Smooth muscle cell (in vitro differentiated cells): ENCODE measurements around the gene THSD4. TPM values are rescaled to one million over a fixed set of nuclear protein-coding genes. Genes with fewer than 3 reads are reported as not detected.

Experiments
- DNase-seq: peaks from one replicate; lab custom pipeline; 2025; ENCODE audit not compliant: unreplicated experiment; lab: John Stamatoyannopoulos, UW
- H2AFZ ChIP-seq: fragments of 200-600 bp; sonication (generic); 2 replicates; pipeline ENCODE4 v1.6.0; 2016; ENCODE audit warnings: antibody characterized with exemption, low read depth, mild to moderate bottlenecking
- H3F3A ChIP-seq: fragments of 200-600 bp; sonication (generic); 2 replicates; pipeline ENCODE4 v1.6.0; 2017; ENCODE audit warnings: antibody characterized with exemption, low read depth
- H3K27ac ChIP-seq: fragments of 200-600 bp; sonication (generic); 2 replicates; pipeline ENCODE4 v1.5.1; 2016; ENCODE audit warnings: low read depth, mild to moderate bottlenecking
- H3K27me3 ChIP-seq: fragments of 200-600 bp; sonication (generic); 2 replicates; pipeline ENCODE4 v1.6.1; 2016; ENCODE audit warnings: low read depth, mild to moderate bottlenecking
- H3K36me3 ChIP-seq: fragments of 200-600 bp; sonication (generic); 2 replicates; pipeline ENCODE4 v1.5.1; 2016; ENCODE audit warnings: low read depth
- H3K4me1 ChIP-seq: fragments of 200-600 bp; sonication (generic); 2 replicates; pipeline ENCODE4 v1.5.1; 2016; ENCODE audit warnings: low read depth
- H3K4me2 ChIP-seq: fragments of 200-600 bp; sonication (generic); 2 replicates; pipeline ENCODE4 v1.6.0; 2016; ENCODE audit warnings: mild to moderate bottlenecking
- H3K4me3 ChIP-seq: fragments of 200-600 bp; sonication (generic); 2 replicates; pipeline ENCODE4 v1.5.1; 2016; ENCODE audit warnings: mild to moderate bottlenecking
- H3K79me2 ChIP-seq: fragments of 200-600 bp; sonication (generic); 2 replicates; pipeline ENCODE4 v1.6.0; 2016; ENCODE audit warnings: low read depth, mild to moderate bottlenecking
- H3K9ac ChIP-seq: fragments of 200-600 bp; sonication (generic); 2 replicates; pipeline ENCODE4 v1.6.0; 2016; ENCODE audit warnings: low read depth
- H3K9me3 ChIP-seq: fragments of 200-600 bp; sonication (generic); replicated peaks from 2 replicates; pipeline ENCODE4 v1.5.1; 2016; ENCODE audit warnings: low read depth
- H4K20me1 ChIP-seq: fragments of 200-600 bp; sonication (generic); 2 replicates; pipeline ENCODE4 v1.6.0; 2016; ENCODE audit warnings: low read depth
- WGBS: methylation state at CpG from one replicate; pipeline ENCODE4 v1.1.7; 2016; ENCODE audit warnings: low lambda C conversion rate; 5-methylcytosine and 5-hydroxymethylcytosine counted together
- polyA plus RNA-seq: library from polyadenylated mRNA; unstranded; fragments of >200 nt; fragmentation: Nextera tagmentation; extraction: Ambion mirVana; gene quantifications from 2 replicates; pipeline ENCODE4 v1.2.1, GENCODE V29; 2016
- total RNA-seq: library from RNA; depleted of rRNA; stranded (reverse); fragments of >200 nt; gene quantifications from 2 replicates; pipeline ENCODE4 v1.2.3, GENCODE V29; 2014
- TF ChIP-seq, protein P1 (sequence below): fragments of 200-600 bp; sonication (generic); IDR thresholded peaks from 2 replicates; pipeline ENCODE4 v1.5.1; 2017; ENCODE audit warnings: borderline replicate concordance, mild to moderate bottlenecking, antibody characterized with exemption; ENCODE audit not compliant: insufficient read depth, poor library complexity, severe bottlenecking

THSD4 gene
- total and polyA plus RNA-seq, 2 experiments from 2014 or later = 2.5 to 4.1 TPM

DNA sequence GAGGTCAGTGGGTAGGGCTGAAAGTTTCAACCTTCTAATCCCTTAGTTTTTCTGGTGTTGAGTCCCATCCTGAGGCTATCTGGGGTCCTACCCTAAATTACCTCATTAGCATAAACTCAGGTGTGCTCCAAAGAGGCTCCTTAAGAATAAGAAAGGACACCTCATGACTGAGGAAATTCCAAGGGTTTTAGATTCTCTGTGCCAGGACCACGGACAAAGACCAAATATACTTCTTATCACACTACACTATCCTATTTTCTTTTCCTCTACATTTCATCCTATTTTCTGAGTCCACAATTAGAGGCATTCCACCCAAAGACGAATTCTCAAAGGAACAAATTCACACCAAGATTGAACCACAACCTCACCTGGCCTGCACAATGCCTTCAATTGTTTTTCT, 9.8 kb upstream of the THSD4 start:
- no peaks in the 10 kb centered on the region for H3K4me1 ChIP-seq
- no peak overlapping the region for H3K4me3 ChIP-seq
- no peaks in the 10 kb centered on the region for H3K9me3 ChIP-seq
- H3F3A ChIP-seq = no peaks in the 10 kb centered on the region
- no peak overlapping the region for H3K9ac ChIP-seq
- H4K20me1 ChIP-seq = no peaks in the 10 kb centered on the region
- H3K79me2 ChIP-seq = no peaks in the 10 kb centered on the region
- DNase-seq = no peak
- no peak overlapping the region for H3K4me2 ChIP-seq
- H3K27me3 ChIP-seq = no peaks in the 10 kb centered on the region
- H2AFZ ChIP-seq = no peak overlapping the region
- no peak overlapping the region for H3K27ac ChIP-seq
- 81% methylated on average over 2 of the region's 2 CpGs for WGBS
- TF ChIP-seq, protein P1, sequence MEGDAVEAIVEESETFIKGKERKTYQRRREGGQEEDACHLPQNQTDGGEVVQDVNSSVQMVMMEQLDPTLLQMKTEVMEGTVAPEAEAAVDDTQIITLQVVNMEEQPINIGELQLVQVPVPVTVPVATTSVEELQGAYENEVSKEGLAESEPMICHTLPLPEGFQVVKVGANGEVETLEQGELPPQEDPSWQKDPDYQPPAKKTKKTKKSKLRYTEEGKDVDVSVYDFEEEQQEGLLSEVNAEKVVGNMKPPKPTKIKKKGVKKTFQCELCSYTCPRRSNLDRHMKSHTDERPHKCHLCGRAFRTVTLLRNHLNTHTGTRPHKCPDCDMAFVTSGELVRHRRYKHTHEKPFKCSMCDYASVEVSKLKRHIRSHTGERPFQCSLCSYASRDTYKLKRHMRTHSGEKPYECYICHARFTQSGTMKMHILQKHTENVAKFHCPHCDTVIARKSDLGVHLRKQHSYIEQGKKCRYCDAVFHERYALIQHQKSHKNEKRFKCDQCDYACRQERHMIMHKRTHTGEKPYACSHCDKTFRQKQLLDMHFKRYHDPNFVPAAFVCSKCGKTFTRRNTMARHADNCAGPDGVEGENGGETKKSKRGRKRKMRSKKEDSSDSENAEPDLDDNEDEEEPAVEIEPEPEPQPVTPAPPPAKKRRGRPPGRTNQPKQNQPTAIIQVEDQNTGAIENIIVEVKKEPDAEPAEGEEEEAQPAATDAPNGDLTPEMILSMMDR = no peak
- H3K36me3 ChIP-seq = no peaks in the 10 kb centered on the region

DNA sequence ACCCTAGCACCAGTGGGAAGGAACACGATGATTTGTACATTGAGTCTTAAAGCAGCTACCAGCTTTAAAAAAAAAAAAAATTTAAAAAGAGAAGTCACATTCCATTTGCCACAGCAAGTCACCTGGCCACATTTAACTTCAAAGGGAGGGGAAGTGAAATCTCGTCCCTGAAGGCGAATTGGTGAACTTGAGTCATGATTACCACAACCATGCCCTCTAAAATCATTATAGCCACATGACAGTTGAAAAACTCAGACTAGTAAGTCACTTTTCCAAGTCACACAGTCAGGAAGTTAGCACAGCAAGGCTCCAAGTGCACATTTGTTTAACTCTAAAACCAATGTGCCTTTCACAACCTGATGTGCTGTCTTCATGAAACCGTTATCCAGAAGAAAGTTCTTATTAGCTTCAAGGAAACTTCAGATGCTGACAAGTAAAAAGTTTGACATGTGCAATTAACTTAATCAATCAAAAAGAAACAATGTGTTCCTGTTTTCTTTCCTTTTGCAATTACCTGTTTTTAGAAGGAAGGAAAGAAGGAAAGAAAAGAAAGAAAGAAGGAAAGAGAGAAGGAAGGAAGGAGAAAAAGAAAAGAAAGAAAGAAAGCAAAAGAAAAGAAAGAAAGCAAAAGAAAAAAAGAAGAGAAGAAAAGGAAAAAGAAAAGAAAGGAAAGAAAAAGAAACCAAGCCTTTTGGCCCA, 8.3 kb upstream of the THSD4 start:
- H3K27ac ChIP-seq = no peak overlapping the region
- WGBS = 65% methylated on average over 4 of the region's 4 CpGs
- H3K36me3 ChIP-seq = no peaks in the 10 kb centered on the region
- H3K4me3 ChIP-seq = no peak overlapping the region
- H3K79me2 ChIP-seq = no peaks in the 10 kb centered on the region
- H3K27me3 ChIP-seq = no peaks in the 10 kb centered on the region
- no peak overlapping the region for H2AFZ ChIP-seq
- no peaks in the 10 kb centered on the region for H3F3A ChIP-seq
- H3K4me1 ChIP-seq = no peaks in the 10 kb centered on the region
- no peak for DNase-seq
- TF ChIP-seq, protein P1 = no peak
- no peak overlapping the region for H3K9ac ChIP-seq
- H3K4me2 ChIP-seq = no peak overlapping the region
- H4K20me1 ChIP-seq = no peaks in the 10 kb centered on the region
- no peaks in the 10 kb centered on the region for H3K9me3 ChIP-seq

DNA sequence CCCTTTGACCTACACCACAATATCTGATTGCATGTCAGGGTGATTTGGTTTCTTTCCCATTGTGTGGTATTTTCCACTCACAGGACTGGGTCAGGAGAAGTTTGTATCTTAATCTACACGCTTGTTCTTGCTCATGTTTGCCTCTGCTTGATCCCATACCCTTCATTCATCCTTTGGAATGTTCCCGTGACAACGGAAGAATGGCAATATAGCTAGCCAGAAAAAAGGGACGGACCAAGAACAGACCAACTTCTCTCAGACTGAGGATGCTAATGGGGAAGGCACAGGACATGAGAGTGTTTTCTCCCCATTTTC, 7.8 kb upstream of the THSD4 start:
- H3K27ac ChIP-seq = no peak overlapping the region
- H3K79me2 ChIP-seq = no peaks in the 10 kb centered on the region
- WGBS = 94% methylated on average over 4 of the region's 4 CpGs
- H3K9ac ChIP-seq = no peak overlapping the region
- H3F3A ChIP-seq = no peaks in the 10 kb centered on the region
- H3K4me1 ChIP-seq = no peaks in the 10 kb centered on the region
- TF ChIP-seq, protein P1 = no peak
- H3K36me3 ChIP-seq = no peaks in the 10 kb centered on the region
- H3K27me3 ChIP-seq = no peaks in the 10 kb centered on the region
- no peak overlapping the region for H3K4me2 ChIP-seq
- no peak for DNase-seq
- no peak overlapping the region for H3K4me3 ChIP-seq
- no peaks in the 10 kb centered on the region for H3K9me3 ChIP-seq
- no peak overlapping the region for H2AFZ ChIP-seq
- no peaks in the 10 kb centered on the region for H4K20me1 ChIP-seq

DNA sequence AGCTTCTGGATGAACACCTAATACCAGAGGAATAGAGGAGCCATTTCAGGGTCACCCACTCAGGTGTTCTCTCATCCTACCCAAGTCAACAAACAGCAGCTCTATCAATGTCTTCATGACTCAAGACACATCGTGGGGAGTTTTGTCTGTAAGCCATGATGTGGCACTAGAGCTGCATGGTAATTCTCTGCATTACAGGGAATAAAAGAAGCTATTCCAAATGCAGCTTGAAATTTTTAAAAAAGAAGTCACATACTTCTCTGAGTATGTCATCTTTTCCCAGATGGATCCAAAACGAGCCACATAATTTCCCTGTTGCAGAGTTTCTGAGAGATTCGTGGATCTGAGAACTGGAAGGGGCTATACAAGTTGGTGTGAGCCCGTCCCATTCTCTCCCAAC, 6.1 kb upstream of the THSD4 start:
- WGBS = 59% methylated on average over 4 of the region's 4 CpGs
- Histone ChIP-seq H3K27ac (no peak overlapping the region), H3K4me3 (no peak overlapping the region), H3K79me2 (no peaks in the 10 kb centered on the region), H3K4me2 (no peak overlapping the region), H2AFZ (no peak overlapping the region), H3F3A (no peaks in the 10 kb centered on the region), H3K4me1 (peaks cover 5% of the 10 kb centered on the region), H3K9me3 (no peaks in the 10 kb centered on the region), H4K20me1 (no peaks in the 10 kb centered on the region), H3K9ac (no peak overlapping the region), H3K27me3 (no peaks in the 10 kb centered on the region), H3K36me3 (no peaks in the 10 kb centered on the region)
- DNase-seq = no peak
- TF ChIP-seq, protein P1 = peak; percentile 16
